ENCODE results near the gene RTL10. TPM values are rescaled to one million over a fixed set of nuclear protein-coding genes. Genes with fewer than 3 reads are reported as not detected.

The RTL10 gene
- total RNA-seq, 1 experiment from 2014 or later: 24.4 TPM

DNA sequence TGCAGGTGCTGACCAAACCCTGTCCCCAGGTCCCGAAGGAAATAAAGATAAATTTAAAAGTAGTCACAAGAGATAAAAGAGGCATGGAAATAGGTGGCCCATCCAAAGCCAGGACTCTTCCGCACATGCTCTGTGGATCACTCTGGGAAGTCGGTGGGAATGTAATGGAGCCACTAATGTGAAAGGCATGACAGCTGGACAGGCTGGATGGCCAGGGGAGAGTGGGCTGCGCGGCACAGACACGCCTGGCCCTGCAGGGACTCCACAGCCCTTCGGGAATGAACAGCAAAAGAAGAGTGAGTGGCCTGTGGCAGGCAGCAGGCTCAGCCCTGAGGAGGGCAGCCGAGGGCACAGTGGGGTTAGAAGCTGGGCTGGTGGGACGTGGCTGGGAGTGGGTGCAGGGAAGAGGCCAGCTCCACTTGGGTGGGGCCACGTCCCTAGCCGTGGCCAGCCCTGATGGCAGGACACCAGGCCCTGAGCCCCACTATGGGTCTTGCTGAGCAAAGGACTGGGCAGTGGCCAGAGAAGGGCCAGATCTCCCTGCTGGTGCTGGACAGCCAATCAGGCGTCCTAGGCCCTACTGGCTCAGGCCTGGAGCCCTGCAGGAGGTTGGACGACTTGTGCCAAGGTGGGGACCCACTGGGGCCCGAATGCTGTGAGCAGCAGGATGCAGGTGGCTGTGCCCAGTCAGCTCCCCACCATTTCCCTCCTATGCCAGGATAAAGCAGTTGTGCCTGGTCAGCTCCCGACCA lies 31.3 kb upstream of the RTL10 start:
- no peaks in the 10 kb centered on the region for H3K36me3 Mint-ChIP-seq (ENCODE audit: insufficient read depth in 1 of 3, low read depth in 3 of 3)
- H4K20me1 ChIP-seq (ENCODE audit: control insufficient read depth, insufficient read depth, insufficient read length): no peaks in the 10 kb centered on the region
- H3K27me3 ChIP-seq (ENCODE audit: insufficient read depth, low read length): no peaks in the 10 kb centered on the region; the same call in 1 of the 2 replicates
- H2AK5ac ChIP-seq (ENCODE audit: insufficient read length, low read length): no peak overlapping the region
- H3K56ac ChIP-seq (ENCODE audit: insufficient read length, low read depth, low read length): no peak overlapping the region
- H3K27ac ChIP-seq (ENCODE audit: insufficient read length, low read depth, low read length): no peak overlapping the region
- H3K27ac Mint-ChIP-seq: peak overlapping the region; percentile 10 to 93 (median 22); a peak in 4 of 7 replicates
- TF ChIP-seq, protein P1, sequence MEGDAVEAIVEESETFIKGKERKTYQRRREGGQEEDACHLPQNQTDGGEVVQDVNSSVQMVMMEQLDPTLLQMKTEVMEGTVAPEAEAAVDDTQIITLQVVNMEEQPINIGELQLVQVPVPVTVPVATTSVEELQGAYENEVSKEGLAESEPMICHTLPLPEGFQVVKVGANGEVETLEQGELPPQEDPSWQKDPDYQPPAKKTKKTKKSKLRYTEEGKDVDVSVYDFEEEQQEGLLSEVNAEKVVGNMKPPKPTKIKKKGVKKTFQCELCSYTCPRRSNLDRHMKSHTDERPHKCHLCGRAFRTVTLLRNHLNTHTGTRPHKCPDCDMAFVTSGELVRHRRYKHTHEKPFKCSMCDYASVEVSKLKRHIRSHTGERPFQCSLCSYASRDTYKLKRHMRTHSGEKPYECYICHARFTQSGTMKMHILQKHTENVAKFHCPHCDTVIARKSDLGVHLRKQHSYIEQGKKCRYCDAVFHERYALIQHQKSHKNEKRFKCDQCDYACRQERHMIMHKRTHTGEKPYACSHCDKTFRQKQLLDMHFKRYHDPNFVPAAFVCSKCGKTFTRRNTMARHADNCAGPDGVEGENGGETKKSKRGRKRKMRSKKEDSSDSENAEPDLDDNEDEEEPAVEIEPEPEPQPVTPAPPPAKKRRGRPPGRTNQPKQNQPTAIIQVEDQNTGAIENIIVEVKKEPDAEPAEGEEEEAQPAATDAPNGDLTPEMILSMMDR (conservative IDR thresholded peaks at IDR 0.05): no peak
- WGBS (ENCODE audit: extremely low coverage, insufficient read length, low lambda C conversion rate): no CpG with 5 or more reads among the region's 15 CpGs
- no peaks in the 10 kb centered on the region for H3K9me3 Mint-ChIP-seq
- no peak overlapping the region for H2BK120ac ChIP-seq (ENCODE audit: low read depth, low read length, poor library complexity, severe bottlenecking)
- H3K4ac ChIP-seq (ENCODE audit: low read depth, low read length): no peak overlapping the region
- no peak for DNase-seq
- H2BK12ac ChIP-seq (ENCODE audit: insufficient read length, low read depth, low read length): no peak overlapping the region
- no peak overlapping the region for H3K4me2 ChIP-seq (ENCODE audit: insufficient read depth, insufficient read length, low read length)
- no peaks in the 10 kb centered on the region for H3K79me2 ChIP-seq (ENCODE audit: insufficient read depth, low read length)
- H4K91ac ChIP-seq (ENCODE audit: insufficient read length, low read depth, low read length): no peak overlapping the region
- peaks cover 19 to 22% of the 10 kb centered on the region in 2 experiments for H3K4me1 Mint-ChIP-seq
- no peak overlapping the region for H4K8ac ChIP-seq (replicated peaks; ENCODE audit: insufficient read length, low read depth, low read length)
- H3K18ac ChIP-seq (ENCODE audit: insufficient read length, low read depth, low read length): no peak overlapping the region
- H3K9ac ChIP-seq (ENCODE audit: extremely low read depth, insufficient read length, low read length): no peak overlapping the region
- H3K4me1 ChIP-seq (ENCODE audit: insufficient read depth, low read length): peaks cover 2% of the 10 kb centered on the region; the same call in 1 of the 2 replicates
- no peak overlapping the region for H3K23ac ChIP-seq (ENCODE audit: insufficient read length, low read depth, low read length)
- no peak overlapping the region for H3T11ph ChIP-seq (ENCODE audit: low read length)
- no peak overlapping the region for H3K14ac ChIP-seq (ENCODE audit: insufficient read depth, low read length)
- H2BK20ac ChIP-seq (ENCODE audit: low read depth, low read length, poor library complexity, severe bottlenecking): no peak overlapping the region
- no peak overlapping the region; a peak in 1 of 5 replicates for H3K4me3 Mint-ChIP-seq
- no peak overlapping the region for H4K5ac ChIP-seq (ENCODE audit: insufficient read length, low read depth, low read length)
- no peaks in the 10 kb centered on the region for H3K9me3 ChIP-seq (ENCODE audit: control insufficient read depth, low read depth, low read length)
- H2BK5ac ChIP-seq (ENCODE audit: insufficient read length, low read length): no peak overlapping the region
- no peak overlapping the region; the same call in 1 of the 2 replicates for H2BK15ac ChIP-seq (ENCODE audit: low read depth, low read length)
- H2AFZ ChIP-seq (ENCODE audit: low read length): no peak overlapping the region
- no peaks in the 10 kb centered on the region for H3K79me1 ChIP-seq (ENCODE audit: insufficient read depth, low read depth, low read length, poor library complexity, severe bottlenecking)
- H3K27me3 Mint-ChIP-seq (ENCODE audit: low read depth): no peaks in the 10 kb centered on the region; the same call in 1 of the 2 replicates
- H3K23me2 ChIP-seq (ENCODE audit: insufficient read length, low read depth, low read length, poor library complexity, severe bottlenecking): no peaks in the 10 kb centered on the region

All from H9 (cell line).